ENCODE measurements around the gene FAM170B.

Gene FAM170B

GRCh38 chr10:49160814-49161213 is 27.0 kb upstream of the FAM170B start:
- Histone ChIP-seq H3K36me3 (ENCODE audit: insufficient read depth, low read length) (no peaks in the 10 kb centered on the region), H4K20me1 (ENCODE audit: insufficient read depth, low read length, poor library complexity, severe bottlenecking) (no peaks in the 10 kb centered on the region), H3F3A (ENCODE audit: low read depth) (no peaks in the 10 kb centered on the region), H3K79me2 (ENCODE audit: insufficient read depth, low read length) (no peaks in the 10 kb centered on the region), H3K9me3 (ENCODE audit: insufficient read depth, low read depth, low read length) (no peaks in the 10 kb centered on the region), H3K4me3 (ENCODE audit: low read length, poor library complexity, severe bottlenecking) (no peak overlapping the region), H3K4me1 (ENCODE audit: insufficient read depth, low read length, poor library complexity, severe bottlenecking) (peaks cover 7% of the 10 kb centered on the region), H3K9ac (ENCODE audit: low read depth, low read length, poor library complexity, severe bottlenecking) (no peak overlapping the region), H2AFZ (ENCODE audit: low read length) (no peak overlapping the region), H3K9me2 (replicated peaks; ENCODE audit: low read depth, low read length) (no peaks in the 10 kb centered on the region), H3K4me2 (ENCODE audit: low read depth, low read length, poor library complexity, severe bottlenecking) (no peak overlapping the region), H3K27me3 (ENCODE audit: insufficient read depth, low read length, poor library complexity, severe bottlenecking) (no peaks in the 10 kb centered on the region)
- no peak for TF ChIP-seq CTCF (conservative IDR thresholded peaks at IDR 0.05; ENCODE audit: low read length)
- no peak for TF ChIP-seq EZH2phosphoT487 (IDR thresholded peaks at IDR 0.05; ENCODE audit: borderline replicate concordance)

DNA sequence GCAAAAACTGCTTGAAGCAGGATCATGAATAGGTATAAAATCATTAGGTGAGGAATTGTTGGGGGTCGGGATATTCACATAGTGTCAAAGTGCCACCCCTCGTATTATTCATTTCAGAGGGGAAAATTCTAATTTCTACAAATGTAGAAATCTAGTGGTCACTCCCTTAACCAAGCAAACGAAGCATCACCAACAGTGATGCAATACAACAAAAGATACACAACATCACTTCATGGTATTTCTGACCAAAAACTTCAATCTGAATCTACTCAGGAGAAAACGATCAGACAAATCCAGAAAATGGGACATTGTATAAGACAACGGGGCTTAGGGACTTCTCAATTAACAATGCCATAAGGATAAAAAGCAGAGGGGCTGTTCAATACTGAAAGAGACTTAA is 26.3 kb upstream of the FAM170B start:
- Histone ChIP-seq H4K20me1 (ENCODE audit: insufficient read depth, low read length, poor library complexity, severe bottlenecking) (no peaks in the 10 kb centered on the region), H3K4me3 (ENCODE audit: low read length, poor library complexity, severe bottlenecking) (no peak overlapping the region), H3K4me1 (ENCODE audit: insufficient read depth, low read length, poor library complexity, severe bottlenecking) (peaks cover 7% of the 10 kb centered on the region), H3F3A (ENCODE audit: low read depth) (no peaks in the 10 kb centered on the region), H3K9me3 (ENCODE audit: insufficient read depth, low read depth, low read length) (no peaks in the 10 kb centered on the region), H2AFZ (ENCODE audit: low read length) (no peak overlapping the region), H3K36me3 (ENCODE audit: insufficient read depth, low read length) (no peaks in the 10 kb centered on the region), H3K9ac (ENCODE audit: low read depth, low read length, poor library complexity, severe bottlenecking) (no peak overlapping the region), H3K79me2 (ENCODE audit: insufficient read depth, low read length) (no peaks in the 10 kb centered on the region), H3K4me2 (ENCODE audit: low read depth, low read length, poor library complexity, severe bottlenecking) (no peak overlapping the region), H3K9me2 (replicated peaks; ENCODE audit: low read depth, low read length) (no peaks in the 10 kb centered on the region), H3K27me3 (ENCODE audit: insufficient read depth, low read length, poor library complexity, severe bottlenecking) (no peaks in the 10 kb centered on the region)
- TF ChIP-seq CTCF (conservative IDR thresholded peaks at IDR 0.05; ENCODE audit: low read length) (no peak), EZH2phosphoT487 (IDR thresholded peaks at IDR 0.05; ENCODE audit: borderline replicate concordance) (no peak)

- Histone ChIP-seq H3K9ac (ENCODE audit: low read depth, low read length, poor library complexity, severe bottlenecking) (no peak overlapping the region), H3F3A (ENCODE audit: low read depth) (no peaks in the 10 kb centered on the region), H3K27me3 (ENCODE audit: insufficient read depth, low read length, poor library complexity, severe bottlenecking) (no peaks in the 10 kb centered on the region), H4K20me1 (ENCODE audit: insufficient read depth, low read length, poor library complexity, severe bottlenecking) (no peaks in the 10 kb centered on the region), H3K9me2 (replicated peaks; ENCODE audit: low read depth, low read length) (no peaks in the 10 kb centered on the region), H2AFZ (ENCODE audit: low read length) (no peak overlapping the region), H3K4me3 (ENCODE audit: low read length, poor library complexity, severe bottlenecking) (no peak overlapping the region), H3K79me2 (ENCODE audit: insufficient read depth, low read length) (no peaks in the 10 kb centered on the region), H3K9me3 (ENCODE audit: insufficient read depth, low read depth, low read length) (no peaks in the 10 kb centered on the region), H3K4me2 (ENCODE audit: low read depth, low read length, poor library complexity, severe bottlenecking) (peak overlapping the region; percentile 38), H3K36me3 (ENCODE audit: insufficient read depth, low read length) (no peaks in the 10 kb centered on the region), H3K4me1 (ENCODE audit: insufficient read depth, low read length, poor library complexity, severe bottlenecking) (peaks cover 7% of the 10 kb centered on the region)
- no peak for TF ChIP-seq EZH2phosphoT487 (IDR thresholded peaks at IDR 0.05; ENCODE audit: borderline replicate concordance)
- TF ChIP-seq CTCF (conservative IDR thresholded peaks at IDR 0.05; ENCODE audit: low read length) = no peak
Observed at GRCh38 chr10:49158915-49159314, 25.1 kb upstream of the FAM170B start.

Data from Loucy (cell line).